Ishikawa (cell line): ENCODE measurements around the gene TTN.

Experiments used
- CEBPB ChIP-seq: IDR thresholded peaks from 2 replicates; pipeline ENCODE4 v1.6.1; 2012
- CREB1 ChIP-seq: IDR thresholded peaks from 2 replicates; pipeline ENCODE4 v1.6.1; 2012; ENCODE audit warnings: low read depth
- EGR1 ChIP-seq: IDR thresholded peaks from 2 replicates; pipeline ENCODE4 v1.6.1; 2012
- EP300 ChIP-seq: IDR thresholded peaks from 2 replicates; pipeline ENCODE4 v1.6.1; 2012; ENCODE audit warnings: borderline replicate concordance
- FOXM1 ChIP-seq: IDR thresholded peaks from 2 replicates; pipeline ENCODE4 v1.6.1; 2012; ENCODE audit warnings: low read depth, borderline replicate concordance
- NFIC ChIP-seq: IDR thresholded peaks from 2 replicates; pipeline ENCODE4 v1.6.1; 2012
- RAD21 ChIP-seq: IDR thresholded peaks from 2 replicates; pipeline ENCODE4 v1.6.1; 2012; ENCODE audit warnings: low read depth
- TAF1 ChIP-seq: IDR thresholded peaks from 2 replicates; pipeline ENCODE4 v1.6.1; 2012; ENCODE audit warnings: low read depth, mild to moderate bottlenecking
- TCF12 ChIP-seq: IDR thresholded peaks from 2 replicates; pipeline ENCODE4 v1.6.1; 2012; ENCODE audit warnings: low read depth
- TEAD4 ChIP-seq: IDR thresholded peaks from 2 replicates; pipeline ENCODE4 v1.6.1; 2012
- YY1 ChIP-seq: IDR thresholded peaks from 2 replicates; pipeline ENCODE4 v1.6.1; 2012; ENCODE audit warnings: low read depth
- ZBTB7A ChIP-seq: IDR thresholded peaks from 2 replicates; pipeline ENCODE4 v1.6.1; 2012; ENCODE audit warnings: low read depth
- TF ChIP-seq, protein P1 (sequence below): IDR thresholded peaks from 2 replicates; pipeline ENCODE4 v1.6.1; 2012
- TF ChIP-seq, protein P2 (sequence below): IDR thresholded peaks from 2 replicates; pipeline ENCODE4 v1.6.1; 2012; ENCODE audit warnings: low read depth, mild to moderate bottlenecking
- TF ChIP-seq, protein P3 (sequence below): IDR thresholded peaks from 2 replicates; pipeline ENCODE4 v1.6.1; 2012

Gene TTN

GRCh38 chr2:178550352-178550751 is 256.9 kb downstream of the TTN start:
- TF ChIP-seq TEAD4 (no peak), CEBPB (no peak), FOXM1 (no peak), ZBTB7A (no peak), EGR1 (no peak), CREB1 (no peak), EP300 (no peak), TCF12 (no peak), TAF1 (no peak), YY1 (no peak), RAD21 (no peak), NFIC (no peak)
- TF ChIP-seq, protein P1, sequence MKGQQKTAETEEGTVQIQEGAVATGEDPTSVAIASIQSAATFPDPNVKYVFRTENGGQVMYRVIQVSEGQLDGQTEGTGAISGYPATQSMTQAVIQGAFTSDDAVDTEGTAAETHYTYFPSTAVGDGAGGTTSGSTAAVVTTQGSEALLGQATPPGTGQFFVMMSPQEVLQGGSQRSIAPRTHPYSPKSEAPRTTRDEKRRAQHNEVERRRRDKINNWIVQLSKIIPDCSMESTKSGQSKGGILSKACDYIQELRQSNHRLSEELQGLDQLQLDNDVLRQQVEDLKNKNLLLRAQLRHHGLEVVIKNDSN: no peak
- TF ChIP-seq, protein P2, sequence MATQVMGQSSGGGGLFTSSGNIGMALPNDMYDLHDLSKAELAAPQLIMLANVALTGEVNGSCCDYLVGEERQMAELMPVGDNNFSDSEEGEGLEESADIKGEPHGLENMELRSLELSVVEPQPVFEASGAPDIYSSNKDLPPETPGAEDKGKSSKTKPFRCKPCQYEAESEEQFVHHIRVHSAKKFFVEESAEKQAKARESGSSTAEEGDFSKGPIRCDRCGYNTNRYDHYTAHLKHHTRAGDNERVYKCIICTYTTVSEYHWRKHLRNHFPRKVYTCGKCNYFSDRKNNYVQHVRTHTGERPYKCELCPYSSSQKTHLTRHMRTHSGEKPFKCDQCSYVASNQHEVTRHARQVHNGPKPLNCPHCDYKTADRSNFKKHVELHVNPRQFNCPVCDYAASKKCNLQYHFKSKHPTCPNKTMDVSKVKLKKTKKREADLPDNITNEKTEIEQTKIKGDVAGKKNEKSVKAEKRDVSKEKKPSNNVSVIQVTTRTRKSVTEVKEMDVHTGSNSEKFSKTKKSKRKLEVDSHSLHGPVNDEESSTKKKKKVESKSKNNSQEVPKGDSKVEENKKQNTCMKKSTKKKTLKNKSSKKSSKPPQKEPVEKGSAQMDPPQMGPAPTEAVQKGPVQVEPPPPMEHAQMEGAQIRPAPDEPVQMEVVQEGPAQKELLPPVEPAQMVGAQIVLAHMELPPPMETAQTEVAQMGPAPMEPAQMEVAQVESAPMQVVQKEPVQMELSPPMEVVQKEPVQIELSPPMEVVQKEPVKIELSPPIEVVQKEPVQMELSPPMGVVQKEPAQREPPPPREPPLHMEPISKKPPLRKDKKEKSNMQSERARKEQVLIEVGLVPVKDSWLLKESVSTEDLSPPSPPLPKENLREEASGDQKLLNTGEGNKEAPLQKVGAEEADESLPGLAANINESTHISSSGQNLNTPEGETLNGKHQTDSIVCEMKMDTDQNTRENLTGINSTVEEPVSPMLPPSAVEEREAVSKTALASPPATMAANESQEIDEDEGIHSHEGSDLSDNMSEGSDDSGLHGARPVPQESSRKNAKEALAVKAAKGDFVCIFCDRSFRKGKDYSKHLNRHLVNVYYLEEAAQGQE: no peak
- TF ChIP-seq, protein P3, sequence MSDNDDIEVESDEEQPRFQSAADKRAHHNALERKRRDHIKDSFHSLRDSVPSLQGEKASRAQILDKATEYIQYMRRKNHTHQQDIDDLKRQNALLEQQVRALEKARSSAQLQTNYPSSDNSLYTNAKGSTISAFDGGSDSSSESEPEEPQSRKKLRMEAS: no peak

DNA sequence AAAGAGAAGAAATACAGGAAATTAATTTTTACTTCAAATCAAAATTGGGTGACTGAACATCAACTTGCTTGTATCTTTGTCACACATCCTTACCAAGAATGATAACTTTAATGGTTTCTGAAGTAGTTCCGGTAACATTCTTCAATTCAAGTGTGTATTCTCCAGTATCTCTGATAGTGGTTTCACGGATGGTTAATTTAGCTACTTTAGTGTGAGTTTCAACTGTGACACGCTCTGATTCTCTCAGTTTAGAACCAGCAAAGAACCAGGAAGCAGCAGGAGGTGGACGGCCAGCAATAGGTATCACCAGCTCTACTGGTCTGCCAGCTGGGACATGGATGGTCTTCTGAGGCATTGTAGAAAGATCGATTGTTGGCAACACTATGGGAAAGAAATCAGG is 264.7 kb downstream of the TTN start:
- TF ChIP-seq ZBTB7A (no peak), EGR1 (no peak), TCF12 (no peak)
- TF ChIP-seq, protein P3: no peak

DNA sequence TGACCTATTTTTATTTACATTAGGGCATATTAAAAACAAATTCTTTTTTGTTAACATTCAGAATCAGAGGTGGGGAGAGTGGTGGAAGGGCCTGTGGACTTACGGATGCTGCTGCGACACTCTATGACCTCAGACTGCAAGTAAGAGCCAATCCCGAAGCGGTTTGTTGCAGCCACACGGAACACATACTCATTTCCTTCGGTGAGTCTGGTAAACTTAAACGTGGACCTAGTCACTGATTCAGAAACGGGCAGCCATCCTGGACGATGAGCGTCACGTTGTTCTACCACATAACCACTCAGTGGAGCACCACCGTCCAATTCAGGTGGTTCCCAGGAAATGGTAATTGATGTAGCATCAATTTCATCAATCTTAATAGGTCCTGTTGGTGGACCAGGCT is 265.1 kb downstream of the TTN start:
- TF ChIP-seq NFIC (no peak), EP300 (no peak), CEBPB (no peak), YY1 (no peak), TEAD4 (no peak), RAD21 (no peak), CREB1 (no peak)
- TF ChIP-seq, protein P3: no peak
- TF ChIP-seq, protein P2: no peak
- TF ChIP-seq, protein P1: no peak

- no peak for TF ChIP-seq CEBPB
- no peak for TF ChIP-seq NFIC
- TF ChIP-seq, protein P2: no peak
- TF ChIP-seq TAF1: no peak
- no peak for TF ChIP-seq ZBTB7A
- no peak for TF ChIP-seq CREB1
- no peak for TF ChIP-seq TEAD4
- no peak for TF ChIP-seq RAD21
- no peak for TF ChIP-seq YY1
- TF ChIP-seq, protein P1: no peak
- no peak for TF ChIP-seq FOXM1
- no peak for TF ChIP-seq TCF12
- no peak for TF ChIP-seq EGR1
- no peak for TF ChIP-seq EP300
- TF ChIP-seq, protein P3: no peak
These were observed 271.2 kb downstream of the TTN start for GRCh38 chr2:178536037-178536436.
